GM21786 (cell line): ENCODE data around the gene EML4.
"Not testable (repeated sequence)": the region's sequence is repeated elsewhere in the genome, so short reads cannot be mapped to it uniquely, and the experiment has no call there.

Experiments used
- ATAC-seq: cut with Tn5 transposase; IDR thresholded peaks from one replicate; pipeline ENCODE4 v1.9.1; 2021; ENCODE audit not compliant: unreplicated experiment

EML4 gene

DNA sequence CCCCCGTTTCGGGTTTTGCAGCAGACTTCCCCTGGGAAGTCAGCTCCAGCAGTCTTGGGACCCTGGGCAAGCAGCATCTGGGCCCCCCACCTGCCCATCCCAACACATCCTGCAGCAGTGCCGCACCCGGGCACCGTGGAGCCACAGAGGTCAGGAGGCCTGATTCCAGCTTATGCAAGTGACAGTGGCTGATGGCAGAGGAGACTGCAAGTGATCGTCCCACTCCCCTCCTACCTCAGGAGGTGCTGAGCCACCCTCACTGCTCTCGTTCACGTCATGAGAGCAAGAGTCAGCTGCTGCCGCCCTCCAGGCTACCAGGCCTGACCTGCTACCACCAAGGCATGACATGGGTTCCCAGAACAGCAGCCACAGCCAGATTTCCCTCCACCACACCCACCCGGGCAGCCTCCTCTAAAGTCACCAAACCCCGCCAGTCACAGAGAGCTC, 173.7 kb downstream of the EML4 start:
- ATAC-seq: peak; percentile 10

GRCh38 chr2:42345986-42346385, 176.8 kb downstream of the EML4 start:
- no peak for ATAC-seq

DNA sequence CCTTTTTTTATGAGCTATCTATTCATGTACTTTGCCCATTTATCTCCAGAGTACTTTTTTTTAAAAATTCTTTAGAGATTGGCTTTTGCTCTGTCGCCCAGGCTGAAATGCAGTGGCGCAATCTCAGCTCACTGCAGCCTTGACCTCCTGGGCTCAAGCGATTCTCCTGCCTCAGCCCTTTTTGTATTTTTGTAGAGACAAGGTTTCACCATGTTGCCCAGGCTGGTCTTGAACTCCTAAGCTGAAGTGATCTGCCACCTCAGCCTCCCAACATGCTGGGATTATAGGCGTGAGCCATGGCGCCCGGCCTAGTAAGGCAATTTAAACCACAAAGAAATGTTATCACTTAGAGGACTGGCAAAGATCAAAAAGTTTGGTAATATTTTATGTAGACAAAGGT, 177.7 kb downstream of the EML4 start:
- not testable (repeated sequence) for ATAC-seq

- ATAC-seq: not testable (repeated sequence)
These were observed 178.4 kb downstream of the EML4 start for GRCh38 chr2:42347518-42347917.

DNA sequence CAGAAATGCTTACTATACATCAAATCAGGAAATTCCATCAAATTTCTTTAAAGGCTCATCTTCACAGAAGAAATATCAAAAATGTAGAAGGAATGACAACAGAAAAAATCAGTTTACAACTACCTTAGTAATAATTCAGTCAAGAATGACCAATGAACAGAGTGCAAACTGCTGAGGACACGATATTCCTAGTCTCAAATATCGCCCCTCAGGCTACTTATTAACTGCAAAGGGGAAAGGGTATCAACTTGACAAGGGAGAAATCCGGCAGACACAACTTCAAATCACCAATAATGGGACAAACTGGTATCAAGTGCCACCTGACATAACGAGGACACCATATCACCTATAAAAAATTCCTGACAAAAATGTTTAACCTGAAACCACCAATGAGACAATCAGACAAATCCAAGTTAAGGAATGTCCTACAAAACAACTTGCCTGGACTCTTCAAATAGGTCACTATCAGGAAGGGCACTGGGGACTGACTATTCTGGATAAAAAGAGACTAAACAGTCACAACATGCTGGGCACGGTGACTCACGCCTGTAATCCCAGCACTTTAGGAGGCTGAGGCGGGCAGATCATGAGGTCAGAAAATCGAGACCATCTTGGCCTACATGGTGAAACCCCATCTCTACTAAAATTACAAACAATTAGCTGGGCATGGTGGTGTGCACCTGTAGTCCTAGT, 179.1 kb downstream of the EML4 start:
- ATAC-seq: no peak

- no peak for ATAC-seq
These were observed 181.4 kb downstream of the EML4 start for GRCh38 chr2:42350434-42351063.

DNA sequence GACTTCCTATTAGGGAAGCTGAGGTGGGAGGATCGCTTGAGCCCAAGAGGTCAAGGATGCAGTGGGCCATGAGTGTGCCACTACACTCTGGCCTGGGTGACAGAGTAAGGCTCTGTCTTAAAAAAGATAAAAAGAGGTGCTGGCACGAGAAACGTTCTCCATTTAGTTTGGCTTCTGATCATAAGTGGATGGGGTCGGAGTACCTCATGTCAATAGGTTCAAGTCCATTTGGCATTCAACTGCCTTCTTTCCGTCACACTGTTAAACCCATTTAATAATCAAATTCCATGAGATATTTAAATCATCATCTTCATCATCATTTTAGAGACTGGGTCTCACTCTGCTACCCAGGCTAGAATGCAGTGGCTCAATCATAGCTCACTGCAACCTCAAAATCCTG, 182.7 kb downstream of the EML4 start:
- no peak for ATAC-seq

DNA sequence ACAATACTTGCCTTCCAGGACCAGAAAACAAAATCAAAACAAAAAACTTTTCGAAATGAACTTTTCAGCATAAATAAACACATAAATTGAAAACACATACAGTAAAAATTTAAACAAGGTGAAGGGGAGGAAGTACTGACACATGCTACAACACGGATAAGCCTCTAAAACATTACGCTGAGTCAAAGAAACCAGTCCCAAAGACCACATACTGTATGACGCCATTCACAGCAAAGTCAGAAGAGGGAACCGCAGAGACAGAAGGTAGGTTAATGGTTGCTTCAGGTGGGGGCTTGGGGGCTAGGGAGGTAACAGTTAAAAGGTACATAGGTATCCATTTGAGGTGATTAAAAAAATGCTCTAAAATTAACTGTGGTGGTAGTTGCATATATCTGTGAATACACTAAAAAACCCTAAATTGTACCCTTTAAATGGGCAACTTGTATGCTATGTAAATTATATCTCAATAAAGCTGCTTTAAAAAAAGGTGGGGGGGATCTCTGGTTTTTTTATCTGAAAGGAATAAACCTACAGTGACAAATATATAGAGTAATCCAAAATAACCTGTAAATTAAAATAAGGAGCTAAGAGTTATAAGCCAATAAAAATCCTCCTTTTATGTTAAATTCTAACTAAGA, 184.8 kb downstream of the EML4 start:
- ATAC-seq: no peak

DNA sequence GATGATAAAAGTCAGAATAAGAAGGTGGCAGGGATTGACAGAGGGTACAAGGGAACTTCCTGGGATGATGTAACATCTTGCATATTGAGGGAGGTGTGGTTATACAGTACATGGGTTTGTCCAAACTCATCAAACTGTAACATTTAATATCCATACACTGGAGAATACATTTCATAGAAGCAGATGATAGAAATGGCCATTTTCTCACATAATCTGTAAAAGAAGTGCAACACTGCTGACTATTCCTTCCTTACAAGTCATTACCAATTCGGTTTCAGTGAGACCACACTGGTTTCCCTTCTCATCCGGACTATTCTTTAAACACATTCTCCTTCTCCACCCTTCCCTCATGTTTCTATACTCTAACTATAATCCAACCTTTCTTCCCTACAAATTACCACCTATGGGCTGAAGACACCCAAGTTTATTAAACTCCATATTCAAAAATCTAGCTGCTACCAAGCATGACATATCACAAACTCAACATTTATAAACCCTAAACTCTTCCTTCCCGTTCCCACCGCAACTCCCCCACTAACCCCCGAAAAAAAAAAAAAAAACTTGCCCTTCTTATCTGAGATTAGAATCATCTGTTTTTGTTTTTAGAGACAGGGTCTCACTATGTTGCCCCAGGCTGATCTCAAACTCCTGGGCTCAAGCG, 190.3 kb downstream of the EML4 start:
- no peak for ATAC-seq

DNA sequence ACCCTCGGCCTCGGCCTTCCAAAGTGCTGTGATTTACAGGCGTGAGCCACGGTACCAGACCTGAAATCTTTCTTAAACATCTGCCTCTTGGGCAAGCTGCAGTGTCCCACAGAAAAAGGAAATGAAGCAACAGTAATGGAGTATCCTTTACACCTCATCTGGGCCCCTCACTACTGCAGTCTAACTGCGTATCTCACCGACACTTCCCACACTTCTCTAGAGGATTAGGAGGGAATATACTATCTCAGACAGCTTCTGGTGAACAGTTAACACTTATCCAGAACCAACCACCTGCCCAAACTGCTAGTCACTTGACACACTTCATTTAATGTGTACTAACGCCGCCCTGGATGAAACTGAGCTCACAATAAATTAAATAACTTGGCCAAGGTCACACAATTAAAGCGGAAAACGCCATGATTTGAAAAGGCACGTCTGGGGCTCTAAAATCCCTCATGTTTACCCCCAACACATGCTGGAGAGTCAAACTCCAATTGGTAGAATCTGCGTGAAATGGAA, 190.9 kb downstream of the EML4 start:
- ATAC-seq: no peak

DNA sequence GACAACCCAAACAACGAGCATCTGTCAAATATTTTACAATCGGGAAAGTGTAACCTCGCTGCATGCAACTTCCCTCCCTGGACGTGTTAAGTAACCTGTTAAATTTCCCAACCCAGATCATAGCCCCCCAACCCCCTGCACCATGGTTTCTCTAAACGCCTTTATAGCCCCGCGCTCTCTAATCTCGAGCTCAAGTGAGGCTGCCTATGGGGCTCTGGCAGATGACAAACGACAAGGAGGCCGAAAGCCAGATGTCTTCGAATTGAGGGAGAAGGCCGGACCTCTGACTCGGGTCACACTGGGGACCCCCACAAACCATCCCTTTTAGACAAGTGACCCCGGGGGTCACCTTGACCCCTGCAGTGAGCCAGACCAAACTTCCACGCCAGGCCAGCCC, 191.3 kb downstream of the EML4 start:
- no peak for ATAC-seq

- ATAC-seq: peak; percentile 84
These were observed 192.0 kb downstream of the EML4 start, which contains the start of gene COX7A2L for GRCh38 chr2:42360890-42361727. TSS of gene COX7A2L (minus strand) at chr2:42361217. CDS start at chr2:42361161, 56 bp downstream.

DNA sequence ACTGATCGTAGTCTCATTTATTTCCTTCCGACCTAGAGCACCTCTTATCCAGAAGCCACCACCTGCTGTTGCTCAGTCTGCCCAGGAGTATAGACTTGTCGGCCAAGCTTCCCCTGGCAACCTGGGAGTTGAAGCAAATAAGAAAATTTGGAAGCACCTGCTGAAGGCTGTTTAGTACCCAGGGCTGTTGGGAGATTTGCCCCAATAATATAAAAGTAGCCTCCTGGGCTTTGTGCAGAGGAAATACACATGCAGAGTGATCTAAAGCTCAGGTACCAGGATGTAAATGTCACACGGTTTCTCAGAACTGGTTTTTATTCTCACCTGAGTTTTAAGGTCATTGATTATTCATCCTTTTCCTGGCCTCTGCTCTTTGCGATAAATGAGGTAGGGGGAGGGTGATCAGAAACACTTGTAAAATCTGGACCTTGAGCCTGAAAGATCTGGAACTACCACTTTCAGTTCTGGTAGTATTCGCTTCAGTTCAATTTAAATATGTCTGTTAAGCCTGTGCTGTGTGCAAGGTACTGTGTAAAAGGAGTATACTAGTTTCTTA, 192.7 kb downstream of the EML4 start:
- ATAC-seq: no peak

GRCh38 chr2:42363413-42363812, 194.3 kb downstream of the EML4 start:
- no peak for ATAC-seq

DNA sequence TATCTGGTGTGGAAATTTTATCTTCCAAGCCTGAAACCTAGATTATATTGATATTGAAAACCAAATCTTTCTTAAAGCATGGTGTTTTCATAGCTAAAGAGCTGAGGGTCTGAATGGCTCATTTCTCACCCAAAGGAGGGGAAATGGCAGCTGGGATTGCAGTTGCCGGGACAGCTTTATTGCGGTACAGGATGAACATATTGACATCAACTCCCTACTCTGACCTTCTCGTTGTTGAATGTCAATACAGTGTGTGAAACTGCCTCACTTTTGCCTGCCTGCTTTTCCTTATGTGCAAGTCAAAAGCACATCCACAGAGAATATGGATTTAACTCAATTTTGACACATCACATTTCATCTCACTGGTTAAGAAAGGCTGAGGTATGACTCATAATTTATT, 195.5 kb downstream of the EML4 start:
- no peak for ATAC-seq

DNA sequence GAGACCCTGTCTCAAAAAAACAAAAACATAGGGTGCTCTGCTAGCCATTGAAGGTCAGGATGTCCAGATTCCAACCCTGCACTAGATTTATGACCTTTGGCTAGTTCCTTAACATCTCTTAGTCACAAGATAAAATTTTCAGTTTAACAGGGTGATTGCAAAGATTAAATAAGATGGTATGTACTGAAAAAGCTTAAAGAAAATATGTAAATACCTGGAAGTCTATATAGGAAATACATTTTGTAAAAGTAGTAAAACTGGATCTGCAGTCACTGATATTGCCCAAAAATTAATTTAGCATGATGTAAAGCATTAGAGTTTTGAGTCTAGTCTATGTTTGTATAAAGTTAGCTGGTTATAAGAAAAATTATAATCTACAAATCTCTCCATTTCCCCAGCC, 197.3 kb downstream of the EML4 start:
- ATAC-seq: no peak

GRCh38 chr2:42367835-42368234, 198.7 kb downstream of the EML4 start:
- ATAC-seq: no peak

DNA sequence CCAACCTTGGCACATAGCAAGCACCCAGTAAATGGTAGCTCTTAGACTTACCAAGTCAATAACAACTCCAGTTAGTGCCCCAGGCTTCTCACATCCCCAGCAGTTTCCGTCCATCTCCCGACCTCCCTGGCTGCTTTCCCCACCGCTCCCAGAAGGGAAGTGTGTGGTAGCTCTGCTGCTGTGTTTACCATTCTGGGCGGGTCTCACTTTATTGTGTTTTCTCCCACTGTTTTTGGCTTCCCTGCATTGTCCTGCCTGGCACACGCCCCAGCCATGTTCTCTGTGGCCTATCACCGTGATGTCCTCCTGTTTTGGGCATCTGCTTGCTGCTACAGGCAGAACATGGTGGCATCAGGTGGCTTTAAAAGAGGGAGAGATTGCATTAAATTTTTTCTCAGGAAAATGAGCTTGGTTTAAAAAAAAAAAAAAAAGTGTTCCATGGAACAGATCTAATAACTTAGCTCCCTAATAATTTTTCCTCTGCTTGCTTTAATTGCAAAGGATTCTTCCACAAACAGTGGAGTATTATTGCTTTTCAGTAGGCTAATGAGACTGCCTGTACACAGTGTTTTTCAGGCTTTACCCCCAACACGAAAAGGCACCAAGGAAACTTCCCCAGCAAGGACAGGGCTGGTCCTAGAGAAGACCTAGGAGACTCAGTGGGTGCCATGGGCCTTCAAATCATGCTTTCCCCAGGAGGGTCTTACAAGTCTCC, 199.8 kb downstream of the EML4 start:
- no peak for ATAC-seq

GRCh38 chr2:42369532-42370229, 200.5 kb downstream of the EML4 start:
- no peak for ATAC-seq
